ENCODE data around the gene TCEA2. TPM values are rescaled to one million over a fixed set of nuclear protein-coding genes. Genes with fewer than 3 reads are reported as not detected.

Gene TCEA2
- polyA plus RNA-seq, 3 donors = 15.7 to 24.3 (median 16.0) TPM

DNA sequence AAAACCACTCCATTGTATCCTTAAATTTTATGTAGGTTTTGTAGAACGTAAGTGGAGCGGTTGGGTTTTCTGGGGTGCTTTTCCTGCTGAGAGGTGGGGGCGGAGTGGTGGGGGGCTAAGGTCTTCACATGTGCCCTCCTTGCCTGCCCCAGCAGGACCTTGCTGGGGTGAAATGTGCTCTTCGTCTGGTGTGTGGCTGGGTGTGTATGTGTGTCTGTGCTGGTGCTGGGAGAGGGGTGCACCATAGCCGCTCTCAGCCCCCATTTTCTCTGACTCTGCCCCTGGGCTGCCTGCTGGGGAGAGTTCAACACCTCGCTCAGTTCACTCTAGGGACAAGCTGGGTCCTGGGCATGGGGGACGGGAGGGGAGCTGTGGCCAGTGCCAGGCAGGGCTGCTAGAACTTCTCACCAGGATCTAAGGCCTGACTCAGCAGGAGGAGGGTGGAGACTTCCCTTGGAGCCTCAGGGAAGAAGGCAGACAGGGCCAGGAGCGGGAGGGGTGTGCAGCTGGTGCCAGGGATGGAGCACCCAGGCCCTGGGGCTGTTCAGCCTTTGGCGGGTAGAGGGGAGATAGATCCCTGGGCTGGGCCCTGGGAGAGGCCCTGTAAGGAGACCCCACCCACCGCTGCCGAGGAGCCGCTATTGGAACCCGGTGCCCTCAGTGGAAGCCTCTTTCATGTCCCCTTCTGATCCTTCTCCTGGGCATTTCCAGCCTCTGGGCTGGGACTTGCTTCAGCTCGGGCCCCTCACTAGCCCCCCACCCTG is 18.3 kb upstream of the TCEA2 start:
- Histone ChIP-seq H3K4me2 (replicated peaks; ENCODE audit: extremely low read depth, low read length, poor library complexity, severe bottlenecking) (no peak overlapping the region), H3K4me1 (ENCODE audit: control insufficient read depth in 1 of 2, insufficient read depth in 2 of 2, low read length in 2 of 2) (peaks cover 14 to 20% of the 10 kb centered on the region in 2 donors), H3K27ac (ENCODE audit: low read depth in 1 of 2, low read length in 2 of 2) (no peak overlapping the region), H3K27me3 (ENCODE audit: control insufficient read depth in 2 of 2, insufficient read depth in 2 of 2, low read length in 2 of 2) (peaks cover 22 to 60% of the 10 kb centered on the region in 2 donors), H2AFZ (ENCODE audit: insufficient read depth, low read depth, low read length, poor library complexity, severe bottlenecking) (no peak overlapping the region), H3K9ac (ENCODE audit: insufficient read depth, low read length, poor library complexity, severe bottlenecking) (no peak overlapping the region), H4K20me1 (ENCODE audit: insufficient read depth, low read length) (no peaks in the 10 kb centered on the region), H3K79me2 (ENCODE audit: insufficient read depth, low read length) (no peaks in the 10 kb centered on the region), H3K36me3 (replicated peaks in 1 of 2; ENCODE audit: control insufficient read depth in 1 of 2, insufficient read depth in 2 of 2, low read length in 2 of 2) (no peaks in the 10 kb centered on the region), H3K4me3 (replicated peaks in 1 of 3; ENCODE audit: low read depth in 2 of 3, low read length in 3 of 3) (no peak overlapping the region), H3K9me3 (replicated peaks in 1 of 2; ENCODE audit: control insufficient read depth in 1 of 2, insufficient read depth in 1 of 2, low read length in 2 of 2) (peaks cover 0 to 4% of the 10 kb centered on the region in 2 donors)
- no peak overlapping the region for H3K4me3 Mint-ChIP-seq
- WGBS (ENCODE audit: insufficient coverage) = 73% methylated on average over 6 of the region's 14 CpGs
- intact Hi-C loops (cut with micrococcal nuclease) = no loop called here
- peak overlapping the region in 2 of 7 donors; percentile 28 to 73 for H3K27ac Mint-ChIP-seq
- peaks cover 13% of the 10 kb centered on the region for H3K4me1 Mint-ChIP-seq
- peaks cover 67 to 83% (median 69%) of the 10 kb centered on the region in 3 donors for H3K27me3 Mint-ChIP-seq (ENCODE audit: low read depth in 3 of 3)
- TF ChIP-seq CTCF (IDR thresholded peaks at IDR 0.05) = no peak
- peaks cover 0 to 7% (median 2%) of the 10 kb centered on the region in 7 donors for H3K9me3 Mint-ChIP-seq
- no peaks in the 10 kb centered on the region for H3K36me3 Mint-ChIP-seq
- DNase-seq = no peak

DNA sequence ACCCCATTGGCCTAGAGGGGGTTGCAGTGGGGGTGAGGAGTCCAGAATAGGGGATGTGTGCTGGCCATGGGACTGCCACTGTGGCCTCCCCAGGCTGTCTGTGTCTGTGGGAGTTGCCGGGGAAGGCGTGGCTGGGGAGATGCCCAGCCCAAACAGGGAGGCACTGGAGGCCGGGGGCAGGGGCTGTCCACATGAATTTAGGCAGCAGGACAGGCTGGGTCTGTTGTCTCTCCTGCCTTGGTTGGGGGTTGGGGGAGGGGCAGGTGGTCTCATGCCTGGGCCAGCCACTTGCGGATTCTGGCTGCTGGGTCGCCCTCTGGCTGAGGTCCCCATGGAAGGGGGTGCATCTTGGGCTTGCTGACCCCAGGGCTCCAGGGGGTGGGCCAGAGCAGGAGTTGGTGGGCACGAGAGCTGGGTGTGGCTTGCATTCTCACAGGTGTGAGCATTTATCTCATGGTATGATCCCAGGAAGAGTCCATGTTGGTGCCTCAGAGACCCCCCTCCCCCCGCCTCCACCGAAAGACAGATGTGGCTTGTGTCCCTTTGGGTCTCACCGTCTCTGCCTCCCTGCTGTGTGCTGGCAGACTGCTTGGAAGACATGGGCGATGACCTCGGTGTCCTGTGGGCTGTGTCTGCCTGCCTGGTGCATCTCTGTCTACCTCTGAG is 17.5 kb upstream of the TCEA2 start:
- H3K9me3 ChIP-seq (replicated peaks in 1 of 2; ENCODE audit: control insufficient read depth in 1 of 2, insufficient read depth in 1 of 2, low read length in 2 of 2) = peaks cover 0 to 11% of the 10 kb centered on the region in 2 donors
- Mint-ChIP-seq H3K27ac (peak overlapping the region in 3 of 7 donors; percentile 1 to 81 (median 28)), H3K4me1 (peaks cover 14% of the 10 kb centered on the region), H3K4me3 (peak overlapping the region in 1 of 2 donors; percentile 54), H3K9me3 (peaks cover 0 to 9% (median 1%) of the 10 kb centered on the region in 7 donors), H3K36me3 (no peaks in the 10 kb centered on the region), H3K27me3 (ENCODE audit: low read depth in 3 of 3) (peaks cover 66 to 83% (median 69%) of the 10 kb centered on the region in 3 donors)
- TF ChIP-seq CTCF (IDR thresholded peaks at IDR 0.05) = no peak
- H2AFZ ChIP-seq (ENCODE audit: insufficient read depth, low read depth, low read length, poor library complexity, severe bottlenecking) = no peak overlapping the region
- no peak overlapping the region for H3K4me3 ChIP-seq (replicated peaks in 1 of 3; ENCODE audit: low read depth in 2 of 3, low read length in 3 of 3)
- H3K27ac ChIP-seq (ENCODE audit: low read depth in 1 of 2, low read length in 2 of 2) = no peak overlapping the region
- WGBS (ENCODE audit: insufficient coverage) = 92% methylated on average over 11 of the region's 11 CpGs
- H3K9ac ChIP-seq (ENCODE audit: insufficient read depth, low read length, poor library complexity, severe bottlenecking) = no peak overlapping the region
- H3K36me3 ChIP-seq (replicated peaks in 1 of 2; ENCODE audit: control insufficient read depth in 1 of 2, insufficient read depth in 2 of 2, low read length in 2 of 2) = no peaks in the 10 kb centered on the region
- H3K79me2 ChIP-seq (ENCODE audit: insufficient read depth, low read length) = no peaks in the 10 kb centered on the region
- H3K4me2 ChIP-seq (replicated peaks; ENCODE audit: extremely low read depth, low read length, poor library complexity, severe bottlenecking) = no peak overlapping the region
- DNase-seq = no peak
- H3K4me1 ChIP-seq (ENCODE audit: control insufficient read depth in 1 of 2, insufficient read depth in 2 of 2, low read length in 2 of 2) = peaks cover 18 to 20% of the 10 kb centered on the region in 2 donors
- H4K20me1 ChIP-seq (ENCODE audit: insufficient read depth, low read length) = no peaks in the 10 kb centered on the region
- peaks cover 31 to 60% of the 10 kb centered on the region in 2 donors for H3K27me3 ChIP-seq (ENCODE audit: control insufficient read depth in 2 of 2, insufficient read depth in 2 of 2, low read length in 2 of 2)
- intact Hi-C loops (cut with micrococcal nuclease) = no loop called here

All from CD14-positive monocyte (primary cell).